Mesothelial cell of epicardium (in vitro differentiated cells): ENCODE measurements around the gene TCEA3. TPM values are rescaled to one million over a fixed set of nuclear protein-coding genes. Genes with fewer than 3 reads are reported as not detected.

Experiments used
- DNase-seq, 2 experiments: peaks; one replicate each; pipeline ENCODE4 v3.0.0; 2021; ENCODE audit warnings: low spot score in 2 of 2; ENCODE audit not compliant: unreplicated experiment in 2 of 2
- H3K27ac Mint-ChIP-seq: 2 replicates; pipeline ENCODE4 v1.8.0; 2021; ENCODE audit warnings: mixed read lengths
- H3K27me3 Mint-ChIP-seq: 2 replicates; pipeline ENCODE4 v1.8.0; 2021; ENCODE audit warnings: low read depth, mixed read lengths
- H3K36me3 Mint-ChIP-seq: 2 replicates; pipeline ENCODE4 v1.8.0; 2021; ENCODE audit warnings: mixed read lengths
- H3K4me1 Mint-ChIP-seq: 2 replicates; pipeline ENCODE4 v1.8.0; 2021; ENCODE audit warnings: mixed read lengths
- H3K4me3 Mint-ChIP-seq: 2 replicates; pipeline ENCODE4 v1.8.0; 2021; ENCODE audit warnings: mild to moderate bottlenecking, moderate library complexity, mixed read lengths
- H3K9me3 Mint-ChIP-seq: 2 replicates; pipeline ENCODE4 v1.8.0; 2021; ENCODE audit warnings: mixed read lengths
- total RNA-seq: library from RNA; stranded (reverse); gene quantifications from 3 replicates; pipeline ENCODE4 v1.2.1, GENCODE V29; 2021
- TF ChIP-seq, protein P1 (sequence below): fragments of 200-600 bp; sonication (generic); IDR thresholded peaks from one replicate; pipeline ENCODE4 v1.5.0; 2021; ENCODE audit warnings: antibody characterized with exemption; ENCODE audit not compliant: unreplicated experiment

Gene TCEA3
- total RNA-seq, 1 donor from 2014 or later, result 10.0 TPM

DNA sequence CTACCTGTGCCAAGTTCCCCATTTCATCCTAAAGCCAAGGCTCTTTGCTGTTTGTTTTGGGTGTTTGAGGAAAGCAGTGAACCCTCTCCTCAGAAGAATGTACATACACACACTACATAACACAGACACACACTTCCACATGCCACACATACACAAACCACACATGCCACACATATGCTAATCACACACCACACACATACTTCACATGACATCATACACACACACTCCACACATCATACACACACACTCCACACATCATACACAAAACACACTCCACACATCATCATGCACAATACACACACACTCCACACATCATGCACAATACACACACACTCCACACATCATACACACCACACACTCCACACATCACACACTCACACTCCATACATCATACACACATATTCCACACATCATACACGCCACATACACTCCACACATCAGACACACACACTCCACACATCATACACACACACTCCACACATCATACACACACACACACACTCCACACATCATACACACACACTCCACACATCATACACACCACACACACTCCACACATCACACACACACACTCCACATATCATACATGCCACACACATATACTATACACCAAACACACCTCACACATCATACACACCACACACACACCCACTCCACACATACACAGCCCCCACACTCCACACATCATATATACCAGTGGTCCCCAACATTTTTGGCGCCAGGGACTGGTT is 32.3 kb downstream of the TCEA3 start:
- no peak for DNase-seq
- TF ChIP-seq, protein P1, sequence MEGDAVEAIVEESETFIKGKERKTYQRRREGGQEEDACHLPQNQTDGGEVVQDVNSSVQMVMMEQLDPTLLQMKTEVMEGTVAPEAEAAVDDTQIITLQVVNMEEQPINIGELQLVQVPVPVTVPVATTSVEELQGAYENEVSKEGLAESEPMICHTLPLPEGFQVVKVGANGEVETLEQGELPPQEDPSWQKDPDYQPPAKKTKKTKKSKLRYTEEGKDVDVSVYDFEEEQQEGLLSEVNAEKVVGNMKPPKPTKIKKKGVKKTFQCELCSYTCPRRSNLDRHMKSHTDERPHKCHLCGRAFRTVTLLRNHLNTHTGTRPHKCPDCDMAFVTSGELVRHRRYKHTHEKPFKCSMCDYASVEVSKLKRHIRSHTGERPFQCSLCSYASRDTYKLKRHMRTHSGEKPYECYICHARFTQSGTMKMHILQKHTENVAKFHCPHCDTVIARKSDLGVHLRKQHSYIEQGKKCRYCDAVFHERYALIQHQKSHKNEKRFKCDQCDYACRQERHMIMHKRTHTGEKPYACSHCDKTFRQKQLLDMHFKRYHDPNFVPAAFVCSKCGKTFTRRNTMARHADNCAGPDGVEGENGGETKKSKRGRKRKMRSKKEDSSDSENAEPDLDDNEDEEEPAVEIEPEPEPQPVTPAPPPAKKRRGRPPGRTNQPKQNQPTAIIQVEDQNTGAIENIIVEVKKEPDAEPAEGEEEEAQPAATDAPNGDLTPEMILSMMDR, result no peak
- Mint-ChIP-seq H3K4me3 (no peak overlapping the region), H3K27me3 (no peaks in the 10 kb centered on the region), H3K9me3 (no peaks in the 10 kb centered on the region), H3K36me3 (peaks cover 2% of the 10 kb centered on the region), H3K4me1 (peaks cover 13% of the 10 kb centered on the region), H3K27ac (no peak overlapping the region)

DNA sequence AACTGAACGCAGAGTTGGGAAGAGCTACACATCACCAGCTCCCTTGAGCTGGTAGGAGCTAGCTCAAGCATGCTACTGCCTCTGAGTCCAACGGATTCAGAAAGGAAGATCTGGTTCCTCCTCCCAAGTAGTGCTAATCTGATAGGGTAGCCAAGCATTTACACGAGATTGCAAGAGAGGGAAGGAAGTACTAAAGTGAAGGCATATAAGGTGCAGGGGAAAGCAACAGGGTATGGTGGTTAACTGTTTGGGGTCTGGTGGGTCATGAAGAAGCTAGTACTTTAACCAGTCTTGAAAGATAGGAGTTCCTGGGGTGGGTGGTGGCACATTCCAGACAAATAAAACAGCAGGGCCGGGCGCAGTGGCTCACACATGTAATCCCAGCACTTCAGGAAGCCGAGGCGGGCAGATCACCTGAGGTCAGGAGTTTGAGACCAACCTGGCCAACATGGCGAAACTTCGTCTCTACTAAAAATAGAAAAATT is 34.7 kb downstream of the TCEA3 start:
- TF ChIP-seq, protein P1, result no peak
- Mint-ChIP-seq H3K36me3 (no peaks in the 10 kb centered on the region), H3K9me3 (no peaks in the 10 kb centered on the region), H3K4me3 (no peak overlapping the region), H3K4me1 (peaks cover 17% of the 10 kb centered on the region), H3K27me3 (no peaks in the 10 kb centered on the region), H3K27ac (no peak overlapping the region)
- no peak for DNase-seq

DNA sequence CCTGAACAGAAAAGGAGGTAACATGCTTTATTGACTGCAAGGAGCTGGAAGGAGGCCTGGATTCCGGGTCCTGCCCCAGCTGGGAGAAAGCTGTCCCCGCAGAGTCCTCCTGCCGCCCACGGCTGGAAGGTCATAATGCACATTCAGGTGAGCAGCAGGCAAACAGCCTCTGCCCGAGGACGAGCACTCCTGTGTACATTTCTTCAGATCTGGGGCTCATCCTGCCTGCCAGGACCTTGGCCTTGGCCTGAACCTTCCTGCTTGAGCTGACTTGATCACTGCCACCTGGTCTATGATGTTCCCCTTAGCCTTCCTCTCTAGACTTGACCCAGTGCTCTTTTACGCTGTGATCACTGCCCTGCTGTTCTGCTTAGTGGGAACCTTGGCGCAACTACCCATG is 37.1 kb downstream of the TCEA3 start:
- Mint-ChIP-seq H3K27ac (no peak overlapping the region), H3K4me1 (peaks cover 14% of the 10 kb centered on the region), H3K27me3 (no peaks in the 10 kb centered on the region), H3K4me3 (no peak overlapping the region), H3K9me3 (no peaks in the 10 kb centered on the region), H3K36me3 (no peaks in the 10 kb centered on the region)
- TF ChIP-seq, protein P1, result no peak
- DNase-seq, result no peak

DNA sequence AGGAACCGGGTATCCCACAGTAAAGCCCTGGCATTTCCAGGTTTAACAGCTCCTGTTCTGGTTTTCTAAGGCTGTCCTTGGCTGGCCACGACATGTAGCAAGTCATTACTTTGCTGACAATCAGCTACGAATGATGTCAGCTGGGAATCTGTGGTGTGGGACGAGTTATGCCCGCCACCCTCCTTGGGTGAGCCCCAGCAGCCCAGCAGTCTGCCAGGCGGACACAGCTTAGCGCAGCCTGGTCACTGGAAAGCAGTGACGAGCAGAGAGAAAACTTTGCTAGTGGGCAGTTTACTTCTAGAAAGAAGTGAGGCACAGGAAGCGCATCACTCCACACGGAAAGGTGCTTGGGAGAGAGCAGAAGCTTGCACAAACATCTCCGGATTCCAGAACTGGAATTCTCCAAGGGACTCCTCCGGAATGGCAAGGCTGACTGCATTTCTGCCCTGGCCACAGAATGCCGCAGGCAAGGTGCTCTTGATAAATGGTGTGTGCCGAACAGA is 39.4 kb downstream of the TCEA3 start:
- no peak for DNase-seq
- H3K4me3 Mint-ChIP-seq, result no peak overlapping the region
- H3K27ac Mint-ChIP-seq, result no peak overlapping the region
- H3K9me3 Mint-ChIP-seq, result no peaks in the 10 kb centered on the region
- peaks cover 24% of the 10 kb centered on the region for H3K4me1 Mint-ChIP-seq
- TF ChIP-seq, protein P1, result no peak
- H3K27me3 Mint-ChIP-seq, result no peaks in the 10 kb centered on the region
- H3K36me3 Mint-ChIP-seq, result peaks cover 3% of the 10 kb centered on the region

DNA sequence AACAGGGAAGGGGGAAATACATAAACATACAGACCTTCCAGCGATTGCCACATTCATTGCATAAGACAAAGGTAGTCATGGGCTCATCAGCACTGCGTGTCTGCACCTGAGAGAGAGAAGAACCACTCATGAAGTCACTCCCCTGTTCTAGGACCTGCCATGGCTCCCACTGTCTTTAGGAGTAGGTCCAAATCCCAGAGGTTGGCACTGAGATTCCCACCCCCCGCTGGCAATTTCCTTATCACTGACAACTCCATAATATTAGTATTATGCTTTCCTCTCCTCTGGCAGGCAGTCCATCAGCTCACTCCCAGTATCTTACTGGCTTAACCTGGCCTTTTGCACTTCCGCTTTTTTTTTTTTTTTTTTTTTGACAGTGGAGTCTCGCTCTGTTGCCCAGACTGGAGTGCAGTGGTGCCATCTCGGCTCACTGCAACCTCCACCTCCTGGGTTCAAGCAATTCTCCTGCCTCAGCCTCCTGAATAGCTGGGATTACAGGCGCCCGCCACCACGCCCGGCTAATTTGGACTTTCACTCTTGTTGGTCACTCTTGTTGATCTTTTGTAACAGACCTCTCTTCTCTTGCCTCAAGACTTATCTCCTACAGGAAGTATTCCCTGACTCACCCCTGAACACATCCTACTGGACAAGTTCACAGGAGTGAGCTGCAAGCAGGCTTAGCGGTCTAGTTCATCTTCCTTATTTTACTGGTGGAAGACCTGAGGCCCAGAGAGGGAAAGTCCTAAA is 40.1 kb downstream of the TCEA3 start:
- Mint-ChIP-seq H3K4me1 (peaks cover 24% of the 10 kb centered on the region), H3K4me3 (no peak overlapping the region), H3K36me3 (peaks cover 3% of the 10 kb centered on the region), H3K27ac (no peak overlapping the region), H3K9me3 (no peaks in the 10 kb centered on the region), H3K27me3 (no peaks in the 10 kb centered on the region)
- TF ChIP-seq, protein P1, result no peak
- DNase-seq, result no peak
